Colonic mucosa (tissue), 4 donors: ENCODE data around the gene NACC2. TPM values are rescaled to one million over a fixed set of nuclear protein-coding genes. Genes with fewer than 3 reads are reported as not detected.
A peak's percentile ranks its signal among the peaks of the same experiment; 100 is the strongest.

Source experiments
- DNase-seq: peaks from one replicate; pipeline ENCODE4 v3.0.0-alpha.2; 2020
- H3K27ac ChIP-seq: fragments of 200-600 bp; one replicate; pipeline ENCODE4 v1.8.0; 2021
- H3K27me3 ChIP-seq: fragments of 200-600 bp; one replicate; pipeline ENCODE4 v1.8.0; 2021
- H3K36me3 ChIP-seq: fragments of 200-600 bp; one replicate; pipeline ENCODE4 v1.8.0; 2021
- H3K4me1 ChIP-seq: fragments of 200-600 bp; one replicate; pipeline ENCODE4 v1.8.0; 2021; ENCODE audit warnings: mild to moderate bottlenecking
- H3K4me3 ChIP-seq: fragments of 200-600 bp; one replicate; pipeline ENCODE4 v1.8.0; 2021
- H3K9ac ChIP-seq, 2 donors: one replicate each; pipeline ENCODE4 v1.7.0; 2013; ENCODE audit warnings: control low read depth in 2 of 2, low read depth in 2 of 2, low read length in 2 of 2
- H3K9me3 ChIP-seq: fragments of 200-600 bp; one replicate; pipeline ENCODE4 v1.8.0; 2021
- CTCF ChIP-seq: fragments of 200-600 bp; IDR thresholded peaks from one replicate; pipeline ENCODE4 v1.8.0; 2022; ENCODE audit warnings: antibody characterized with exemption, mild to moderate bottlenecking
- intact Hi-C: fragments of 100-400 bp; cut with DNase I; formaldehyde crosslinking; loops from one replicate; pipeline ENCODE4 v1.14.1; 2022
- total RNA-seq, 2 donors: library from RNA; stranded (reverse); fragmentation: NEBNext Ultra II Directional in 1 of 2; extraction: Animal tissue kit (Norgen Biotek cat#: 25700) in 1 of 2; gene quantifications; one replicate each; pipeline ENCODE4 v1.2.1, GENCODE V29; 2021
- donor health status: healthy.
- donor health status: DM: no; HTN: no; CAD: no.
- donor health status: DM: no; HTN: no; CAD: no.

Gene NACC2
- total RNA-seq, 2 donors from 2014 or later, result 20.3 to 21.0 TPM

- no peaks in the 10 kb centered on the region for H3K27me3 ChIP-seq
- no peak for TF ChIP-seq CTCF
- H3K4me3 ChIP-seq, result no peak overlapping the region
- H3K27ac ChIP-seq, result no peak overlapping the region
- H3K36me3 ChIP-seq, result no peaks in the 10 kb centered on the region
- H3K9me3 ChIP-seq, result no peaks in the 10 kb centered on the region
- peaks cover 15% of the 10 kb centered on the region for H3K4me1 ChIP-seq
- peak overlapping the region in 1 of 2 donors; percentile 12 for H3K9ac ChIP-seq
- intact Hi-C loops, result no loop called here
- no peak for DNase-seq
Measured at GRCh38 chr9:136059321-136059791, 35.7 kb downstream of the NACC2 start.

- Histone ChIP-seq H3K9ac (no peak overlapping the region), H3K27ac (no peak overlapping the region), H3K36me3 (no peaks in the 10 kb centered on the region), H3K27me3 (no peaks in the 10 kb centered on the region), H3K4me3 (no peak overlapping the region), H3K4me1 (peaks cover 18% of the 10 kb centered on the region), H3K9me3 (no peaks in the 10 kb centered on the region)
- DNase-seq, result no peak
- TF ChIP-seq CTCF, result no peak
- intact Hi-C loops, result no loop called here
Measured at GRCh38 chr9:136058801-136059302, 36.2 kb downstream of the NACC2 start.

GRCh38 chr9:136058084-136058483 is 37.0 kb downstream of the NACC2 start:
- Histone ChIP-seq H3K4me3 (no peak overlapping the region), H3K4me1 (peaks cover 26% of the 10 kb centered on the region), H3K9ac (no peak overlapping the region), H3K27ac (no peak overlapping the region), H3K27me3 (no peaks in the 10 kb centered on the region), H3K36me3 (no peaks in the 10 kb centered on the region), H3K9me3 (no peaks in the 10 kb centered on the region)
- intact Hi-C loops, result no loop called here
- no peak for DNase-seq
- TF ChIP-seq CTCF, result no peak

GRCh38 chr9:136057236-136058081 is 37.6 kb downstream of the NACC2 start:
- no peak for DNase-seq
- Histone ChIP-seq H3K9ac (no peak overlapping the region), H3K27ac (no peak overlapping the region), H3K27me3 (no peaks in the 10 kb centered on the region), H3K4me1 (peaks cover 32% of the 10 kb centered on the region), H3K36me3 (no peaks in the 10 kb centered on the region), H3K4me3 (no peak overlapping the region), H3K9me3 (no peaks in the 10 kb centered on the region)
- intact Hi-C loops, result no loop called here
- TF ChIP-seq CTCF, result no peak

- H3K27ac ChIP-seq, result no peak overlapping the region
- H3K27me3 ChIP-seq, result no peaks in the 10 kb centered on the region
- H3K9ac ChIP-seq, result no peak overlapping the region
- TF ChIP-seq CTCF, result no peak
- no peak overlapping the region for H3K4me3 ChIP-seq
- no peak for DNase-seq
- no peaks in the 10 kb centered on the region for H3K9me3 ChIP-seq
- H3K36me3 ChIP-seq, result no peaks in the 10 kb centered on the region
- peaks cover 37% of the 10 kb centered on the region for H3K4me1 ChIP-seq
- intact Hi-C loops, result no loop called here
Measured at GRCh38 chr9:136056546-136057235, 38.4 kb downstream of the NACC2 start.
